ENCODE results near the gene TNFSF8. TPM values are rescaled to one million over a fixed set of nuclear protein-coding genes. Genes with fewer than 3 reads are reported as not detected.

Gene TNFSF8
- total RNA-seq, 1 experiment from 2014 or later: 0.20 TPM

DNA sequence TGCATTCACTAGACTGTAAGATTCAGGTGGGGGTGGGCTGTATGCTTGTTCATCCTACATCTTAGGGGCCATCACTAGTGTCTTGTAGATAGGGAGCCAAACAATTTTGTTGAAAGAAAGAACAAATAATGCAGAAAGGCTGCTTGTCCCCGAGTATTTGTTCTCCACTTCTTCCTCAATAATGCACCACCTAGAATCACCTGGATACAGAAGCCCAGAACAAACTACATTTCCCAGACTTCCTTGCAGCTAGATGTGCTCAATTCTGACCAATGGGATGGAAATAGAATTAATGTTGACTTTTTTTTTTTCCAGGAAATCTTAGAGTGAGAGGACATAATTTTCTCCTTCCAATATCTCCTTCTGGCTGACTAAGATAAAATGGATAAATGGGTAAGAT is 38.9 kb upstream of the TNFSF8 start:
- no peak for DNase-seq
- Histone ChIP-seq H3K27me3 (replicated peaks; ENCODE audit: control insufficient read depth, insufficient read depth, low read length) (no peaks in the 10 kb centered on the region), H3K4me1 (0 out of 2 replicates have a peak, but pooled peaks cover 4% of the 10 kb centered on the region), H3K4me3 (ENCODE audit: low read depth, low read length) (no peak overlapping the region), H3K36me3 (ENCODE audit: control insufficient read depth, insufficient read depth, low read length) (no peaks in the 10 kb centered on the region), H3K9me3 (peaks cover 2% of the 10 kb centered on the region)
- TF ChIP-seq CTCF (IDR thresholded peaks at IDR 0.05; ENCODE audit: insufficient read depth in 1 of 2, low read depth in 1 of 2, low read length in 1 of 2, severe bottlenecking in 1 of 2, unreplicated experiment in 1 of 2): no peak
- ChIA-PET POLR2A (no interaction called here), CTCF (no interaction called here)
- Mint-ChIP-seq H3K36me3 (ENCODE audit: insufficient read depth, unreplicated experiment) (no peaks in the 10 kb centered on the region), H3K9me3 (ENCODE audit: unreplicated experiment) (peaks cover 15% of the 10 kb centered on the region), H3K4me1 (ENCODE audit: low read depth, unreplicated experiment) (peaks cover 7% of the 10 kb centered on the region), H3K4me3 (ENCODE audit: unreplicated experiment) (no peak overlapping the region), H3K27me3 (ENCODE audit: insufficient read depth, unreplicated experiment) (peaks cover 9% of the 10 kb centered on the region), H3K27ac (ENCODE audit: unreplicated experiment) (no peak overlapping the region)
- BruUV-seq (replicated peaks): no TSS peak
- intact Hi-C loops (cut with micrococcal nuclease; ENCODE audit: unreplicated experiment): no loop called here

DNA sequence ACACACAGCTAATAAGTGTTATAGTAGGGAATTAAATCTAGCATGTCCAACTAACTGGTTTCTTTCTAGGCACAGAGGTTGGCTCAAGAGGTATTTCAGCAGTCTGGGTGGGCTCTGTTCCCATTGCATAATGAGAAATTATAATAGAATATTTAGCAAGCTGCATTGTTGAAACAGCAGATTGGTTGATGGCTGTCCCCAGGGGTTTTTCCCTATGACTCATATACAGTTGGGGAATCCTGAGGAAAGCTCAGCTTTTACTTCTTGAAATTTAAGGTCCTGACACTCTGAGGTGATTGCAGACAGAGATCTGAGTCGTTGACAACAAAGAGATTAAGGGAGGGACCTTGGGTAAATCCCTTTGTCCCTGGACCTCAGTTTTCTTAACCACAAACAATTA is 38.3 kb upstream of the TNFSF8 start:
- Mint-ChIP-seq H3K27me3 (ENCODE audit: insufficient read depth, unreplicated experiment) (peaks cover 9% of the 10 kb centered on the region), H3K36me3 (ENCODE audit: insufficient read depth, unreplicated experiment) (no peaks in the 10 kb centered on the region), H3K9me3 (ENCODE audit: unreplicated experiment) (peaks cover 18% of the 10 kb centered on the region), H3K27ac (ENCODE audit: unreplicated experiment) (no peak overlapping the region), H3K4me1 (ENCODE audit: low read depth, unreplicated experiment) (peaks cover 7% of the 10 kb centered on the region), H3K4me3 (ENCODE audit: unreplicated experiment) (no peak overlapping the region)
- H3K27me3 ChIP-seq (replicated peaks; ENCODE audit: control insufficient read depth, insufficient read depth, low read length): no peaks in the 10 kb centered on the region
- no peak overlapping the region for H3K4me3 ChIP-seq (ENCODE audit: low read depth, low read length)
- 0 out of 2 replicates have a peak, but pooled peaks cover 4% of the 10 kb centered on the region for H3K4me1 ChIP-seq
- TF ChIP-seq CTCF (IDR thresholded peaks at IDR 0.05; ENCODE audit: insufficient read depth in 1 of 2, low read depth in 1 of 2, low read length in 1 of 2, severe bottlenecking in 1 of 2, unreplicated experiment in 1 of 2): no peak
- intact Hi-C loops (cut with micrococcal nuclease; ENCODE audit: unreplicated experiment): no loop called here
- peaks cover 4% of the 10 kb centered on the region for H3K9me3 ChIP-seq
- ChIA-PET CTCF (no interaction called here), POLR2A (no interaction called here)
- H3K36me3 ChIP-seq (ENCODE audit: control insufficient read depth, insufficient read depth, low read length): no peaks in the 10 kb centered on the region
- no TSS peak for BruUV-seq (replicated peaks)
- DNase-seq: no peak

- POLR2A ChIA-PET: no interaction called here
- Mint-ChIP-seq H3K4me1 (ENCODE audit: low read depth, unreplicated experiment) (peaks cover 7% of the 10 kb centered on the region), H3K9me3 (ENCODE audit: unreplicated experiment) (peaks cover 48% of the 10 kb centered on the region), H3K27me3 (ENCODE audit: insufficient read depth, unreplicated experiment) (peaks cover 3% of the 10 kb centered on the region), H3K27ac (ENCODE audit: unreplicated experiment) (no peak overlapping the region), H3K4me3 (ENCODE audit: unreplicated experiment) (no peak overlapping the region), H3K36me3 (ENCODE audit: insufficient read depth, unreplicated experiment) (no peaks in the 10 kb centered on the region)
- no peaks in the 10 kb centered on the region for H3K36me3 ChIP-seq (ENCODE audit: control insufficient read depth, insufficient read depth, low read length)
- no peaks in the 10 kb centered on the region for H3K27me3 ChIP-seq (replicated peaks; ENCODE audit: control insufficient read depth, insufficient read depth, low read length)
- peaks cover 4% of the 10 kb centered on the region for H3K9me3 ChIP-seq
- 0 out of 2 replicates have a peak, but pooled peaks cover 4% of the 10 kb centered on the region for H3K4me1 ChIP-seq
- no peak for DNase-seq
- intact Hi-C loops (cut with micrococcal nuclease; ENCODE audit: unreplicated experiment): no loop called here
- H3K4me3 ChIP-seq (ENCODE audit: low read depth, low read length): no peak overlapping the region
- CTCF ChIA-PET: no interaction called here
- no TSS peak for BruUV-seq (replicated peaks)
- TF ChIP-seq CTCF (IDR thresholded peaks at IDR 0.05; ENCODE audit: insufficient read depth in 1 of 2, low read depth in 1 of 2, low read length in 1 of 2, severe bottlenecking in 1 of 2, unreplicated experiment in 1 of 2): no peak
Measured at GRCh38 chr9:114965564-114965963, 35.2 kb upstream of the TNFSF8 start.

Data from Caco-2 (cell line).